GM19035 (cell line): ENCODE measurements around the gene COL4A2.

Source experiments
- ATAC-seq: cut with Tn5 transposase; IDR thresholded peaks from one replicate; pipeline ENCODE4 v1.9.1; 2021; ENCODE audit not compliant: unreplicated experiment

Gene COL4A2

GRCh38 chr13:110503979-110504499 lies 197.0 kb downstream of the COL4A2 start:
- ATAC-seq = no peak

- no peak for ATAC-seq
Measured at GRCh38 chr13:110505594-110505993, 198.5 kb downstream of the COL4A2 start.

GRCh38 chr13:110506396-110506795 lies 199.3 kb downstream of the COL4A2 start:
- ATAC-seq = no peak

- no peak for ATAC-seq
Measured at GRCh38 chr13:110506859-110507566, 199.9 kb downstream of the COL4A2 start.

- ATAC-seq = no peak
Measured at GRCh38 chr13:110507678-110508381, 200.7 kb downstream of the COL4A2 start.

GRCh38 chr13:110509478-110509926 lies 202.4 kb downstream of the COL4A2 start:
- no peak for ATAC-seq

- no peak for ATAC-seq
Measured at GRCh38 chr13:110509971-110510786, 203.1 kb downstream of the COL4A2 start.

- no peak for ATAC-seq
Measured at GRCh38 chr13:110511509-110512181, 204.6 kb downstream of the COL4A2 start.

GRCh38 chr13:110512198-110512740 lies 205.2 kb downstream of the COL4A2 start:
- ATAC-seq = no peak

- no peak for ATAC-seq
Measured at GRCh38 chr13:110516500-110516899, 209.4 kb downstream of the COL4A2 start.

- no peak for ATAC-seq
Measured at GRCh38 chr13:110517505-110518225, 210.6 kb downstream of the COL4A2 start.

- ATAC-seq = no peak
Measured at GRCh38 chr13:110518226-110518525, 211.1 kb downstream of the COL4A2 start.

- no peak for ATAC-seq
Measured at GRCh38 chr13:110518571-110518970, 211.5 kb downstream of the COL4A2 start.

GRCh38 chr13:110519046-110519445 lies 212.0 kb downstream of the COL4A2 start:
- no peak for ATAC-seq

- no peak for ATAC-seq
Measured at GRCh38 chr13:110519506-110519905, 212.4 kb downstream of the COL4A2 start.

- no peak for ATAC-seq
Measured at GRCh38 chr13:110520431-110521295, 213.6 kb downstream of the COL4A2 start.

- no peak for ATAC-seq
Measured at GRCh38 chr13:110521296-110521680, 214.2 kb downstream of the COL4A2 start.

GRCh38 chr13:110521946-110522345 lies 214.9 kb downstream of the COL4A2 start:
- ATAC-seq = no peak

GRCh38 chr13:110522721-110523120 lies 215.6 kb downstream of the COL4A2 start:
- no peak for ATAC-seq
